Measurements from ENCODE around the gene NAV3.

Gene NAV3

GRCh38 chr12:77938301-77938700, 107.6 kb downstream of the NAV3 start:
- DNase-seq: no peak

DNA sequence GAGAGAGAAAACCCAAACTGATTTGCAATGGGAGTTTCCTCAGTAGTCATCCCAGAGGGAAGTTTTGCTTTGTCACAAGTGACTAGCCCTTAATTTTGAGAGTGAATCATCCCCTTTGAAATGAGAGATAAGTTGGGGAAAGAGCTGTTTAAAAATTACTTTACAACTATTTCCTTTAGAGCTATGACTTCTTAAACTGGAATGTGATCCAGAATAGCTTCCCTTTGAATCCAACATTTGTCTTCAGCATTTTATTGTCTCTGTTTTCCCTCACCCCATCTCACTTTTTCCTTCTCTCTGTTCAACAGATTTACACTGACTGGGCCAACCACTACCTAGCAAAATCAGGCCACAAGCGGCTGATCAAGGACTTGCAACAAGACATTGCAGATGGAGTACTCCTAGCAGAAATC, 109.3 kb downstream of the NAV3 start:
- no peak for DNase-seq

DNA sequence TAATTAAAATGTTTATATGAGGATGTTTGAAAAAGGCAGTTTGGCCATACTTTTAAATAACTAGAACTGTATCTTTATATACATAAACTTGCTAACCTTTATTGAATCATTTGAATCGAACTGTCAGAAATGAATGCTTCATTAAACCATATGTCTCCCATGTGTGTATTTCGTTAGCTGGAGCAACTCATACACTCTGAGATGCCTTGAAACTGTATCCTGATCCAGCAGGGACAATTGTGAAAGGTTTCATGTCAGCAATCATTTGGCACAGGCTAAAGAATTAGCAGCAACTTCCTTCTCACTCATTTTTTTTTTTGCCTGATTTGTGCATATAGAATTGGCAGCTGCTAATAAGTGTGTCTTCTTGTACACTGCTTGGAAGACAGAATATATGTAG, 109.9 kb downstream of the NAV3 start:
- DNase-seq: no peak

- DNase-seq: no peak
Observed at GRCh38 chr12:77941401-77941800, 110.7 kb downstream of the NAV3 start.

DNA sequence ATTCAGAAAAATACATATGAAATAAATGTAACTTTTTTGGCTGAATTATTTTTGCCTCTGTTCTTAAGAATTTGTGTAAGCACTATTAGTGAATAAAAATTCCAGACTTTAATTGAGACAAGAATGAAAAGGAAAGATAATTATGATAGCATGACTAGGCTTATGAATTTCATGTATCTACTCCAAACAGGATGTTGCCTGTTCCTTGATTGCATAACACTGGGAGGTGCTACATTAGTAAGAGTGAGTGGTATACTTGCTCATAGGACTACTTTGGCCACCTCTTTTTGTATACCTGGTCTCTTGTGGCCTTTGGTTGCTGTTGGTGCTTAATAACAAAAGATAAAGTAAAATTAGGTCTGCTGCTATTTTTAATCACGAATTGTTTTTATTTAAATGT, 112.8 kb downstream of the NAV3 start:
- no peak for DNase-seq

DNA sequence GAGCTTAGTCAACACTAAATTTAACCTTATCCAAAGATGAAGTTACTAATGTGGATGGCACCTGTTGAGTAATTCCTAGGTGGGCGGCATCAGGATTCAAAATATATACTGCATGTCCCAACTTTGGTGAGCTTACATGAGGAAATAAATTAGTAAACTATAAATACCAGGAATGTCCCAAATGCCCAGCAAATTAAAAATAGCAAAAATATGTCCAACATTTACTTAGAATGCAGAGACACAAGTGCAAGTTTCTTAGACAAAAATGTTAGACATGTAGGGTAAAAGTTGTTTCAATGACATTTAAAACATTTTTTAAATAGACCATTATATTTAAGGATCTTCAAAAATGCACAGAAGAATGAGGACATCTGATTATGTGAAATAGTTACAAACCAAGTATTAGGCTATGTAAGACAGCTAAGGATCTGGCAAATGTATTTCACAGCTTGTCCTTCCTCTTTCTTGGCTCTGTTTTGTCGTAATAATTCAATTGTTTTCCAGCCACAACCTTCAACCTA, 115.9 kb downstream of the NAV3 start:
- DNase-seq: no peak

GRCh38 chr12:77947330-77947729, 116.6 kb downstream of the NAV3 start:
- DNase-seq: no peak

- DNase-seq: no peak
Observed at GRCh38 chr12:77947746-77948145, 117.1 kb downstream of the NAV3 start.

GRCh38 chr12:77949943-77950342, 119.2 kb downstream of the NAV3 start:
- DNase-seq: no peak

DNA sequence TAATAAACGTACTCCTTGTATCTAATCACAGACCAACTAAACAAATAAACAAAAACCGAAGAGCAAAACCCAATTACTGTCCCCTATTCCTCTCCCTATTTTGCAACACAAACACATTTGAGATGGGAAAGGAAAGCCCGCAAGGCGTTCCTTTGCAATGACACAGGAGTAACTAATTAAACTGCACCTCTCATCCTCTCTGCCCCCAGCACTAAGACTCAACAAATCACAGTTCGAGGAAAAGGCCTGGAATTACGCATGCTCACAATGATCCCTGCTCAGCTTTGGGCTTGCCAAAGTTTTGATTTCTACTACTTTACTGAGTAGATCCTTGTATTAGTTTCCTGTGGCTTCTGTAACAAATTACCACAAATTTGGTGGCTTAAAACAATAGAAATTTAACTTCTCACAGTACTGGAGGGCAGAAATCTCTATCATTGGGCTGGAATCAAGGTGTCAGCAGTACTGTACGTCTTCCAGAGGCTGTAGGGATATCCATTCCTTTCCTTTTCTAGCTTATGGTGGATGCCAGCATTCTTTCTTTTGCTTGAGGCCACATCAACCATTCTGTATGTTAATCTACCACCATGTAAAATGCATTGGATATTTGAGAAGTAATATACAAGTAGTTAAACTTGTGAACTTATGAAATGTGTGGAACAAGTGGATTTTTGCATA, 123.0 kb downstream of the NAV3 start:
- no peak for DNase-seq

DNA sequence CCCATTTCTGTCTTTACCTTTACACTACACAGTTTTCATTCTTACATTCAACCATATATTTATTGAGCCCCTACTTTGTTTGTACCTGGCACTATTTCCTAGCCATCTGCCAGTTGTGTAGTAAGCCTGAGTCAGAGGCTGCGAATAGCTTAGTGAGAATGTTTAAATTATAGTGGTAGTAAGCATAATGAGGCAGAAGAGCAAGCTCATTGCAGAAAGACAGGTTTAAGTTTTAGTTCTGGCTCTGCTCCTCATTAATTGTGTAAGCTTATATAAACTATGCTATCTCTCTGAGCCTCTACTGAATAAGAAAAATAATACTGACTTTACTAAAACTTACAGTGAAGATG, 123.5 kb downstream of the NAV3 start:
- DNase-seq: no peak

DNA sequence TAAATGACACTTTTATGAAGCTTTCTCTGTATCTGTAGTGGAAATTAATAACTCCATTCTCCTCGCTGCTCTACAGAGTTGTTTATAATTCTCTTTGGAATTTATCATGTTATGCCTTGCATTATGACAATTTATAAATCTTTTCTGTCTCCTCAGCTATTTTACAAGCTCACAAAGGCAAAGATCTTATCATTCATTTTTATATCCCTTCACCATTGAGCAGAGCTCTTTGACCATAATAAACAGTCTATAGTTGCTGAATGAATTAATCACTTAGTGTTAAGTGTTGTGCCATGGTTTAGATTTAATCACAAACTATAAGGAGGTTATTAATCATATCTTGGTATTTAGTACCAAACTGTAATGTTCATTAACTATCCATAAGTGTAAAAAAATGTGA, 126.4 kb downstream of the NAV3 start:
- DNase-seq: no peak

DNA sequence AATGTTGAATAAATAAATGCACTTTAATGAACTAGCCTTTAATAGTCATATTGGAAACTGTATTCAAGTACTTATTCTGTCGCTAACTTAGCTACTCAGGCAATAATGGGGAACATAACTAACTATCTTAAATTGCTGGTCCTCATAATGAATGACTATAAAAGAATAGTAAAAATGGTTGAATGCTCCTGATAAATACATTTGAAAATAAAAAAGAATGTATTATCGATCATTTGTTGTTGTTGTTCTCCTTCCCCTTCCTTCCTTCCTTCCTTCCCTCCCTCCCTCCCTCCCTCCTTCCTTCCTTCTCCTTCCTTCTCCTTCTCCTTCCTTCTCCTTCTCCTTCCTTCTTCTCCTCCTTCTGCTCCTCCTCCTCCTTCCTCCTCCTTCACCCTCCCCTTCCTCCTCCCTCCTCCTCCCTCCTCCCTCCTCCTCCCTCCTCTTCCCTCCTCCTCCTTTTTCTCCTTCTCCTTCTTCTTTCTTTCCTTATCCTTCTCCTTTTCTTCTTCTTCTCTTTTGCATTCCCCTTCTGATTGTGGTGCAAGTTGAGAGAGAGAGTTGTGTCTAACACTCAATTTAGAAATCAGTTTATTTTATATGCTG, 133.0 kb downstream of the NAV3 start:
- DNase-seq: no peak

DNA sequence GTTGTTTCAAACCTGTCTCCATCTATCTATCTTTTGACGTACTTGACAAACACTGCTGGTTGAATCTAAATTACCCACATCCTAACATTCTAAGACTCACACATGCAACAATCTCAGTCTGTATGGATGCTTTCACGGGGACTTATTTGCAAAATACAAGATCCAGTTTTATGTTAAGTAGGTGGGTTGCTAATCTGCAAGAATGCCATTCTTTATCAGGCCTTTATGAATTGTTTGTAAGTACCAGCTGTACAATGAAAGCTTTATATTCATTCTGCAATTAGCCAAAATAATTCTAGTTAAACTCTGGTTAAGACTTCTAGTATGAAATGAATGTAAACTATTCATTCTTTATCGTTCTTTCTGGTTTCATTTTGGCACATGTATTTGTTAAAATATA, 135.1 kb downstream of the NAV3 start:
- no peak for DNase-seq

- DNase-seq: no peak
Observed at GRCh38 chr12:77968021-77968420, 137.3 kb downstream of the NAV3 start.

GRCh38 chr12:77968571-77968970, 137.9 kb downstream of the NAV3 start:
- DNase-seq: no peak

DNA sequence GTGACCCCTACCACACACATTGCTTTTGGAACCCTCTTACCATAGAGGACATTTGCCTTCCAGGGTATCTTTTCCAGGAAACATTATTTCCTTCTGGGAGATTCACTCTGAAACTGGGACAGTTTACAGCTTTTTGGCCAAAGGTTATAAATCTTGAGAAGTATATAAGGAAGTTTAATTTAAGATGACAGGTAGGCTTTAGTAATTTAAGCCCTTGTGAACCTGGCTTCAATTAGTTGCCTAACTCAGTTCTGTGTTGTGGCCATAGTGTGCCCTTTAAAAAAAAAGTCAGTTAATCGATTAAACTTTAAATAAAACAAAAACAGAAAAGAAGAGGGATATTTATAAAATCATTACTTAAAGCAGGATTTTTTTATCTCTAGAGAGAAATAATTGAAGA, 142.9 kb downstream of the NAV3 start:
- DNase-seq: no peak

DNA sequence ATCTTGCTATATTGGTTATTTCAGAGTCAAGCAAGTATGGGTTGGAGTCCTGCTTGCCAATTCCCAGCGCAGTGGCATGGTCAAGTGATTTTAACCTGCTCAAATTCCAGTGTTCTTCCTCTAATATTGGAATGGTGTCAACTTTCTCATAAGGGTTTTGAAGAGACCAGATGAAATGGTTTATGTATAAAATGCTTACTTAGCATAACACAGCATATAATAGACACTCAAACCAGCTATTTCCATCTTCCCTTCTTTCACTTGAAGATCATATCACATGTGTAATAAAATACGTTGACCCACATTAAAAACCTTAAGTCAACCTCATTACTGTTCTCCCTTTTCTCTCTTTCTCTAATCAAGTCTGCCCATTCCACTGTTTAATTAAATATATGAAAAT, 144.0 kb downstream of the NAV3 start:
- DNase-seq: no peak

GRCh38 chr12:77979597-77980250, 149.0 kb downstream of the NAV3 start:
- DNase-seq: no peak

GRCh38 chr12:77980782-77981181, 150.1 kb downstream of the NAV3 start:
- DNase-seq: no peak

GRCh38 chr12:77983859-77984258, 153.2 kb downstream of the NAV3 start:
- no peak for DNase-seq

DNA sequence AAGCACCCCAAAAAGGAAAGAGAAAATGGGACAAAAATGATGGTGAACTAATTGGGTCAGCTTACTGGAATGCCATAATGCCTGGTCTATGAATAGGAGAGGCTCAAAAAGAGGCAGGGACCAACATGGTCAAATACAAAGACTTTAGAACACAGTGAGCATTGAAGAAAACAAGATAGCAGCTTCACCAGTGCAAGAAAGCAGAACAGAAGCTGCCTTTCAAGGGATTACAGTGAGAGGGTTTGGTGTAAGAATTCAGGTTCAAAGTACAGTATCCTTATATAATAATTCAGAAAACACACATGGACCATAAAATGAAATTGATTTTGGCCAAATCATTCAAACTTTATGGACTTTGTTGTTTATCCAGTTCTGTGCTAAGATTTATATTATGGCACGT, 162.1 kb downstream of the NAV3 start:
- DNase-seq: no peak

- DNase-seq: no peak
Observed at GRCh38 chr12:77993658-77994057, 163.0 kb downstream of the NAV3 start.

- no peak for DNase-seq
Observed at GRCh38 chr12:77995436-77996167, 164.9 kb downstream of the NAV3 start.
